Measurements from ENCODE around the gene SLC7A10. TPM values are rescaled to one million over a fixed set of nuclear protein-coding genes. Genes with fewer than 3 reads are reported as not detected.

The SLC7A10 gene
- total RNA-seq, 2 experiments from 2014 or later, result not detected

DNA sequence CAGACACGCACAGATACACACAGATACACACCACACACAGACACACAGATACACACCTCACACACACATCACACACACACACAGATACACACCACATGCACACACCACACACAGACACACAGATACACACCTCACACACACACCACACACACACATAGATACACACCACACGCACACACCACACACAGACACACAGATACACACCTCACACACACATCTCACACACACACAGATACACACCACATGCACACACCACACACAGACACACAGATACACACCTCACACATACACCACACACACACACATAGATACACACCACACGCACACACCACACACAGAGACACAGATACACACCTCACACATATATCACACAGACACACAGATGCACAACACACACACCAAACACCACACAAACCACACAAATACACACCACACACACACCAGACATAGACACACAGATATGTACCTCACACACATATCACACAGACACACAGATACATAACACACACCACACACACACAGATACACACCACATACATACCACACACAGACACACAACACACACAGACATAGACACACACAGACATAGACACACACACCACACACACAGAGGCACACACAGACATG, 24.2 kb upstream of the SLC7A10 start:
- H2AFZ ChIP-seq (ENCODE audit: low read length), result no peak overlapping the region
- DNase-seq (ENCODE audit: low spot score), result no peak
- H3K79me2 ChIP-seq (ENCODE audit: insufficient read depth, low read depth, low read length), result no peaks in the 10 kb centered on the region
- H3K9me2 ChIP-seq (ENCODE audit: insufficient read depth, low read length), result no peaks in the 10 kb centered on the region
- BruUV-seq (replicated peaks), result no TSS peak
- H3K9me3 ChIP-seq (ENCODE audit: low read length), result peaks cover 14% of the 10 kb centered on the region
- no peaks in the 10 kb centered on the region for H3K36me3 ChIP-seq (ENCODE audit: insufficient read depth, low read length)
- H3K4me1 ChIP-seq (ENCODE audit: insufficient read depth, low read length, poor library complexity, severe bottlenecking), result no peaks in the 10 kb centered on the region
- intact Hi-C loops (cut with micrococcal nuclease; ENCODE audit: unreplicated experiment), result no loop called here
- CTCF ChIA-PET (ENCODE audit: unreplicated experiment), result no interaction called here
- no peak overlapping the region for H3K4me3 ChIP-seq (ENCODE audit: low read depth, low read length, poor library complexity, severe bottlenecking)
- H3K27ac ChIP-seq (ENCODE audit: low read depth, low read length, poor library complexity, severe bottlenecking), result no peak overlapping the region
- POLR2A ChIA-PET, result no interaction called here
- TF ChIP-seq, protein P1, sequence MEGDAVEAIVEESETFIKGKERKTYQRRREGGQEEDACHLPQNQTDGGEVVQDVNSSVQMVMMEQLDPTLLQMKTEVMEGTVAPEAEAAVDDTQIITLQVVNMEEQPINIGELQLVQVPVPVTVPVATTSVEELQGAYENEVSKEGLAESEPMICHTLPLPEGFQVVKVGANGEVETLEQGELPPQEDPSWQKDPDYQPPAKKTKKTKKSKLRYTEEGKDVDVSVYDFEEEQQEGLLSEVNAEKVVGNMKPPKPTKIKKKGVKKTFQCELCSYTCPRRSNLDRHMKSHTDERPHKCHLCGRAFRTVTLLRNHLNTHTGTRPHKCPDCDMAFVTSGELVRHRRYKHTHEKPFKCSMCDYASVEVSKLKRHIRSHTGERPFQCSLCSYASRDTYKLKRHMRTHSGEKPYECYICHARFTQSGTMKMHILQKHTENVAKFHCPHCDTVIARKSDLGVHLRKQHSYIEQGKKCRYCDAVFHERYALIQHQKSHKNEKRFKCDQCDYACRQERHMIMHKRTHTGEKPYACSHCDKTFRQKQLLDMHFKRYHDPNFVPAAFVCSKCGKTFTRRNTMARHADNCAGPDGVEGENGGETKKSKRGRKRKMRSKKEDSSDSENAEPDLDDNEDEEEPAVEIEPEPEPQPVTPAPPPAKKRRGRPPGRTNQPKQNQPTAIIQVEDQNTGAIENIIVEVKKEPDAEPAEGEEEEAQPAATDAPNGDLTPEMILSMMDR (conservative IDR thresholded peaks at IDR 0.05; ENCODE audit: low read length), result no peak
- no peak for TF ChIP-seq EZH2phosphoT487 (IDR thresholded peaks at IDR 0.05; ENCODE audit: borderline replicate concordance, low read depth, low read length)
- no peaks in the 10 kb centered on the region for H4K20me1 ChIP-seq (ENCODE audit: insufficient read depth, low read length)
- no peak overlapping the region for H3K4me2 ChIP-seq (ENCODE audit: low read length)

GRCh38 chr19:33248954-33249613, 23.4 kb upstream of the SLC7A10 start:
- ChIA-PET POLR2A (no interaction called here), CTCF (ENCODE audit: unreplicated experiment) (no interaction called here)
- no peaks in the 10 kb centered on the region for H4K20me1 ChIP-seq (ENCODE audit: insufficient read depth, low read length)
- no peaks in the 10 kb centered on the region for H3K9me2 ChIP-seq (ENCODE audit: insufficient read depth, low read length)
- no peaks in the 10 kb centered on the region for H3K4me1 ChIP-seq (ENCODE audit: insufficient read depth, low read length, poor library complexity, severe bottlenecking)
- no peak overlapping the region for H3K4me2 ChIP-seq (ENCODE audit: low read length)
- H3K27ac ChIP-seq (ENCODE audit: low read depth, low read length, poor library complexity, severe bottlenecking), result no peak overlapping the region
- peaks cover 14% of the 10 kb centered on the region for H3K9me3 ChIP-seq (ENCODE audit: low read length)
- no peaks in the 10 kb centered on the region for H3K36me3 ChIP-seq (ENCODE audit: insufficient read depth, low read length)
- no peak overlapping the region for H2AFZ ChIP-seq (ENCODE audit: low read length)
- no peak for DNase-seq (ENCODE audit: low spot score)
- no peaks in the 10 kb centered on the region for H3K79me2 ChIP-seq (ENCODE audit: insufficient read depth, low read depth, low read length)
- no peak overlapping the region for H3K4me3 ChIP-seq (ENCODE audit: low read depth, low read length, poor library complexity, severe bottlenecking)
- no peak for TF ChIP-seq EZH2phosphoT487 (IDR thresholded peaks at IDR 0.05; ENCODE audit: borderline replicate concordance, low read depth, low read length)
- TF ChIP-seq, protein P1 (conservative IDR thresholded peaks at IDR 0.05; ENCODE audit: low read length), result no peak
- BruUV-seq (replicated peaks), result no TSS peak
- intact Hi-C loops (cut with micrococcal nuclease; ENCODE audit: unreplicated experiment), result no loop called here

- no peaks in the 10 kb centered on the region for H3K9me2 ChIP-seq (ENCODE audit: insufficient read depth, low read length)
- no peak for TF ChIP-seq EZH2phosphoT487 (IDR thresholded peaks at IDR 0.05; ENCODE audit: borderline replicate concordance, low read depth, low read length)
- TF ChIP-seq, protein P1 (conservative IDR thresholded peaks at IDR 0.05; ENCODE audit: low read length), result no peak
These were observed 22.9 kb upstream of the SLC7A10 start for GRCh38 chr19:33248553-33248953.

More at GRCh38 chr19:33248553-33248953, 22.9 kb upstream of the SLC7A10 start:
- Histone ChIP-seq H3K9me3 (ENCODE audit: low read length) (peaks cover 14% of the 10 kb centered on the region), H3K4me2 (ENCODE audit: low read length) (no peak overlapping the region), H3K4me3 (ENCODE audit: low read depth, low read length, poor library complexity, severe bottlenecking) (no peak overlapping the region), H3K79me2 (ENCODE audit: insufficient read depth, low read depth, low read length) (no peaks in the 10 kb centered on the region), H2AFZ (ENCODE audit: low read length) (no peak overlapping the region), H3K36me3 (ENCODE audit: insufficient read depth, low read length) (no peaks in the 10 kb centered on the region), H3K27ac (ENCODE audit: low read depth, low read length, poor library complexity, severe bottlenecking) (no peak overlapping the region), H4K20me1 (ENCODE audit: insufficient read depth, low read length) (no peaks in the 10 kb centered on the region), H3K4me1 (ENCODE audit: insufficient read depth, low read length, poor library complexity, severe bottlenecking) (no peaks in the 10 kb centered on the region)
- ChIA-PET CTCF (ENCODE audit: unreplicated experiment) (no interaction called here), POLR2A (no interaction called here)
- intact Hi-C loops (cut with micrococcal nuclease; ENCODE audit: unreplicated experiment), result no loop called here
- no peak for DNase-seq (ENCODE audit: low spot score)
- BruUV-seq (replicated peaks), result no TSS peak
